Astrocyte of the spinal cord (primary cell): Measurements from ENCODE around the gene AREG.

Experiments used
- DNase-seq: peaks from one replicate; pipeline ENCODE4 v3.0.0; 2011; ENCODE audit warnings: low read depth, low spot score
- H3K4me3 ChIP-seq: 2 replicates; pipeline ENCODE4 v1.5.1; 2011; ENCODE audit warnings: low read depth, mild to moderate bottlenecking, low read length, moderate library complexity
- in situ Hi-C: cut with HindIII; loops from 2 replicates; pipeline ENCODE4 v1.10.0; 2017; ENCODE audit warnings: low sequenced_read_pairs
- TF ChIP-seq, protein P1 (sequence below): IDR thresholded peaks from 2 replicates; pipeline ENCODE4 v1.5.1; 2012; ENCODE audit warnings: low read depth, mild to moderate bottlenecking, low read length, inconsistent platforms

The AREG gene

DNA sequence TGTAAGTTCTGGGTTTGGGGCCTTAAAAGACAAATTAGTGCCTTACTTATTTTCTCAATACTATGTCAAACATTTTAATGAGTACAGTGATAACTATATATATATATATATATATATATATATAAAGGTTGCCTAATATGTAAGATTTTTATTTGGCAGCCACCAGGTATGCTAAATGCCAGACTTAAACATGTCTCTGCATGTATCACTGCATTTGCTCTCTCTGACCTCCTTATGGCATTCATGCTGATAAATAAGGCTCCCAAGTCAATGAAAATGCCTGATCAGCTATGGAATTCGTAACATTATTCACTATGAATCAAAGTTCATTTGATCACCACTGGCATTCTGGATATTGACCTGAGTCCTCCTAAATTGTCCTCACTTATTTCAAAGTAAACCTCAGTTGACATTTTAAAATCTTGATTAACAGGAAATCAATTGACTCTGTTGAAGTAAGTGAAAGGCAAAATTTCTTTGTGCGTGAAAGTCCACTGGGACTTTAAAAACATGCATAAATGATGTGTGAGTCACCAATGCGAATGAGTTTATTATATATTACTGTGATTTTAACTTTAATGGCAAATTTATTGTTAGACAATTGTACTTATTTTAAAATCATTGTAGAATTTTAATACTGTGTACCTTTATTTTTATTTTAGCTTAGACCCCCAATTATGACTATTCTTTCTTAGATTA is 29.2 kb upstream of the AREG start:
- no peak overlapping the region for H3K4me3 ChIP-seq
- TF ChIP-seq, protein P1, sequence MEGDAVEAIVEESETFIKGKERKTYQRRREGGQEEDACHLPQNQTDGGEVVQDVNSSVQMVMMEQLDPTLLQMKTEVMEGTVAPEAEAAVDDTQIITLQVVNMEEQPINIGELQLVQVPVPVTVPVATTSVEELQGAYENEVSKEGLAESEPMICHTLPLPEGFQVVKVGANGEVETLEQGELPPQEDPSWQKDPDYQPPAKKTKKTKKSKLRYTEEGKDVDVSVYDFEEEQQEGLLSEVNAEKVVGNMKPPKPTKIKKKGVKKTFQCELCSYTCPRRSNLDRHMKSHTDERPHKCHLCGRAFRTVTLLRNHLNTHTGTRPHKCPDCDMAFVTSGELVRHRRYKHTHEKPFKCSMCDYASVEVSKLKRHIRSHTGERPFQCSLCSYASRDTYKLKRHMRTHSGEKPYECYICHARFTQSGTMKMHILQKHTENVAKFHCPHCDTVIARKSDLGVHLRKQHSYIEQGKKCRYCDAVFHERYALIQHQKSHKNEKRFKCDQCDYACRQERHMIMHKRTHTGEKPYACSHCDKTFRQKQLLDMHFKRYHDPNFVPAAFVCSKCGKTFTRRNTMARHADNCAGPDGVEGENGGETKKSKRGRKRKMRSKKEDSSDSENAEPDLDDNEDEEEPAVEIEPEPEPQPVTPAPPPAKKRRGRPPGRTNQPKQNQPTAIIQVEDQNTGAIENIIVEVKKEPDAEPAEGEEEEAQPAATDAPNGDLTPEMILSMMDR = no peak
- DNase-seq = no peak
- in situ Hi-C loops = no loop called here

DNA sequence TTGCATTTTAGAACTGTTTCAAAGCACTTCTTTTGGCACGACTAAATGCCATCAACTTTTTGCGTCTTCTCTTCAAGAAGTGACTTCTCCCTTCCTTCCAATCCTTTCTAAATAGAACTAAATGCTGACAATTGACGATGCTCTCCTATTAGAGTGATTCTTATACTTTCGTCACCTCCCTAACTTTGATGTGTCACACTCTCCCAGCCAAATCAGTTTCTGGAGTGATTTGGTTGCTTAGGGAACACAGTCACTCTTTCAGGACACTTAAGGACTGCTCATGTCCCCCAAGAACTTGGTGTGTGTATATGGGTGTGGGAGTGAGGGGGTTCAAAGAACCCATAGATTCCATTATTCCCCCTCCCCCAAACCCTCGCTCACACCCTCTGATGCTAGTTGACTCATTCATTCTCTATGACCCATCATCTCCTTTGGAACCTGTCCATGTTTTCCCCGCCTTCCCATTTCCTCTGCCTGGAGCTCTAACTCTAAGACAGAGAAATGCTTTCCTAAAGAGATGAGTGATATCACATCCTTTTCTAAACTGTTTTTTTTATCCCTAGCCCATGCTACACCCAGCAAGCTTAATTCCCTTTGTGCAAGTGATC is 26.8 kb upstream of the AREG start:
- peak; percentile 88 for DNase-seq
- TF ChIP-seq, protein P1 = no peak
- in situ Hi-C loops = no loop called here
- no peak overlapping the region for H3K4me3 ChIP-seq

DNA sequence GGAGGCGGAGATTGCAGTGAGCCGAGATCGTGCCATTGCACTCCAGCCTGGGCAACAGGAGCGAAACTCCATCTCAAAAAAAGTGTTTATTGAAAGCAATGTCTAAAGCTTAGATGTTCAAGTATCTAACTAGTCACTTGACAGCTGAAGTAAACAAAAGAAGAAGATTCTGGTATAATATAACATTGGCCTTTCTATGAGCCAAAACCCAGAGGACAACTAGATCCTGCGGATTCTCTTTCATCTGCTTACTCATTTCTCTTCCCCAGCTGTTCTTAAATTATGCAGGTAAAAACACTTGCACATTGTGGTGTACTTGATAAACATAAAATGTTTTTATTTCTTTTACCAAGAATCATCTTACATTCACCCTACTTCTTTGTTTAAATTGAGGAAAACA is 24.1 kb upstream of the AREG start:
- no peak for DNase-seq
- TF ChIP-seq, protein P1 = no peak
- no peak overlapping the region for H3K4me3 ChIP-seq
- in situ Hi-C loops = no loop called here

DNA sequence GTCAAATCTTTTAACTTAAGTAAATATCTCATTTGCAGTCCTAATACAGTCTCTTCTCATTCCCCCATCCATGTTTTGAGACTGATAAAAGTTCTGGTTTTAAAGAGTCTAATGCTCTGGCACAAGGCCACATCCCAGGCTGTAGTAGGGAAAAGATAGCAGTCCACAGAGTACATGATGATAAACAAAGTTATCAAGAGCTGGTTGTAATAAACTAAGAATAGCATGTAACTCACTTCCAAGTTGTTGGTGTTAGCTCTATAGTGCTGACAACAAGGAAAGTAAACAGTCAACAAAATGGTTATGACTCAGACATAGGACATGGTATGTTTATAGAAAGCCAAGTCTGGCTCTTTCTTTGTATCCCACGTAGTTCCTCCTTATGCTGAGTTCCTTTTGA is 21.8 kb upstream of the AREG start:
- no peak overlapping the region for H3K4me3 ChIP-seq
- peak; percentile 59 for DNase-seq
- in situ Hi-C loops = no loop called here
- TF ChIP-seq, protein P1 = no peak

DNA sequence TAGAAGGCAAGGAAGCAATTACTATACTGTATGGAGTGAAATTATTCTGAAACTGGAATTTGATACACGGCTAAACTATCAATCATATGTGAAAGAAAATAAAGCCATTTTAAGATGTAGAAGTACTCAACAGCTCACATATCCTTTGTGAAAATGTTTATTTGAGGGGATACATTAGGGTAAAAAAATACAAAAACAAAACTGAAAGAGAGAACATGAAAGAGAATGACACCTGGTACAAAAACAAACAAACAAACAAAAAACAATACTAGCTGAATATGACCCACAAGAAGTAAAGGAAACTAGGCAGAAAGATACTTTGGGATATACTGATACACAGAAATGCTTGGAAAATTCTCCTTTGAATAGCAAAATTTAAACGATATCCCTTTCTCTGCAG is 20.8 kb upstream of the AREG start:
- in situ Hi-C loops = no loop called here
- no peak overlapping the region for H3K4me3 ChIP-seq
- no peak for DNase-seq
- TF ChIP-seq, protein P1 = no peak

DNA sequence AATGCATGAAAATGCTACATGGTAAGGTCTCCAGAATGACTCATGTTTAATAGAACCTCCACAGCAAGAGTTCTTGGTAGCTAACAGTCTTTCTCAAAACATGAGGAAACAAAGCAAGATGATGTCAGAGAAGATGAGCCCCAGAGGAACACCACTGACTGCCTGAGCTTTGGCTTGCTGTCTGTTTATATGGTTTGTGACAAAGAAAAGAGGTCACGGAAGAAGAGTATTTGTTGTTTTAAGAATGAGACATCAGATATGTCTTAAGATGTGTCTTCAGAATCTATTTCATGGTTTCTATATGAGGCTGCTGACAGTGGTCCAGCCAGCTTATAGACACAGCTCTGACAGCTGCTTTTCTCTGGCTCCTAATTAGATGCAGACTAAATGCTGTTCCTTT is 18.8 kb upstream of the AREG start:
- in situ Hi-C loops = no loop called here
- H3K4me3 ChIP-seq = no peak overlapping the region
- DNase-seq = peak; percentile 91
- TF ChIP-seq, protein P1 = no peak
